Islet of Langerhans (tissue), 1 donor: ENCODE measurements around the gene GAB2.
"Not testable (repeated sequence)": the region's sequence is repeated elsewhere in the genome, so short reads cannot be mapped to it uniquely, and the experiment has no call there.

Experiments used
- FAIRE-seq: peaks from one replicate; lab custom pipeline; 2011; peaks lifted over from hg19 to GRCh38; lab: Jason Lieb, UNC

GAB2 gene

GRCh38 chr11:78312712-78313111, 104.9 kb downstream of the GAB2 start:
- FAIRE-seq: no peak

GRCh38 chr11:78311702-78312371, 105.8 kb downstream of the GAB2 start:
- no peak for FAIRE-seq

DNA sequence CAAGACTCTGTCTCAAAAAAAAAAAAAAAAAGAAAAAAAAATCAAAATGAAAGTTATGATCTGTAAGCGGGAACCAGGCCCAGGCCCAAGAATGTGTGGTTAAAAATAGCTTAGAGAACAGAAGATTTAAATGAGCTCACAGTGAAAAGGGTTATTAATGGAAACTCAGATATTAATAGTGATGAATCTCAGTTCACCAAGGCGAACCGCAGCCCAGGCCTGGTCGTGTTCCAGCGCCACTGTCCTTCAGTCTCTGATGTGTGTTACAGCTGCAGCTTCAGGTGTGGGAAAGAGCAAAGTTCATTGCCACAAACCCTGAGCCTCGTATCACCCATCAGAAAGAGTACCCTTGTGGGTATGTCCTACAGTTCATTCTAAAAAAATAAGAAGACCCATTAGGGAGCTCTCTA, 107.1 kb downstream of the GAB2 start:
- FAIRE-seq: no peak

DNA sequence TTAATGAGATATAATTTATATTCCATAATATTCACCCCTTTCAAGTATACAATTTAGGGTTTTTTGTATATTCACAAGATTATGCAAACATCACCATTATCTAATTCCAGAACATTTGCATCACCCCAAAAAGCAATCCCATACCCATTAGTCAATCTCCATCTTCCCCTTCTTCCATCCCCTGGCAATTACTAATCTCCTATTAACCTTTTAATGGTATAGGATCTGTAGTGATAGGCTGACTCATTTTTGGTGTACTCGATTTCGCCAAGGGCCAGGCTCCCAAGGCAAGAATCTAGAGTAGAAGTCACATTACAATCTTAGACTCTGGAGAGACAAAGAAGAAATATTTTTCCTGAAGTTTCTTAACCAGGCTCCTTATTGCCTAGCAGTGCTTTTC, 113.4 kb downstream of the GAB2 start:
- FAIRE-seq: no peak

- FAIRE-seq: no peak
Measured at GRCh38 chr11:78300108-78300839, 117.3 kb downstream of the GAB2 start.

- FAIRE-seq: no peak
Measured at GRCh38 chr11:78299000-78299710, 118.5 kb downstream of the GAB2 start.

DNA sequence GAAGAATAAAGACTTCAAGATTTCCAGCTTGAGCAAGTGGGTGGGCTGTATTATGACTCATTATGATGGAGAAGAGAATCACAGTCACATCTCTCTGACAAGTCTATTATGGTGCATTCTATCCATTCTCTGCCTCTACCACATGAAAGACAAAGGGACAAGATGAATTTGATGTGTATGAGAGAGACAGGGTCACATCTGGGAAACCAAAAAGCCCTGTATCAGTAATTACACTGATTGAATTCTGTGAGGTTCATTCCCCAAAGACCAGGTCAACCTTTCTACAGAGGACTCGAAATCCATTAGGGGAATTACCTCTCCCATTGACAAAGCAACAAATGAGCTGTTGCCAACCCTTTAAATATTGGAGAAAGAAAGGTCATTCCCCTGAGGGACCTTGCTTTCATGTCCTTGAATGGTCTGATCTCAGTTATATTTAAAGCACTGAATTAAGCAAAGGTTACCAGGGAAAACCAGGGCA, 119.3 kb downstream of the GAB2 start:
- FAIRE-seq: no peak

GRCh38 chr11:78295991-78296930, 121.4 kb downstream of the GAB2 start:
- FAIRE-seq: no peak

DNA sequence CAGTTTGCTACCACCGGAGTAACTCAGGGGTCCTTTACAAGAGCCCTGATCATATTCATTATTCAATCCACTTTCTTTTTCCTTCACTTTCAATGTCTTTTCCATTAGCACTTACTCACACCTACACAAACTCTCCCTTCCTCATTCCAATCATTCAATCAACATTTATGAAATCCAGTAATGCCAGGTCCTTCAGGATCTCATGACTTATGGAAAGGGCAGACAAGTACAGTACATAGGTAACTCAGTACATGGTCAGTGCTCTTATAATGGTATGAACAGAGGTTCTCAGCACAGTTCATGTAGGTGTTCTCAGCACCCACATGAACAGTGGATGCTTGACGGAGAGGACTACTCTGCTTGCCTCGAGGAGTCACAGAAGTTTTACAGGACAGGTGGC, 122.3 kb downstream of the GAB2 start:
- FAIRE-seq: no peak

- FAIRE-seq: not testable (repeated sequence)
Measured at GRCh38 chr11:78294100-78294499, 123.5 kb downstream of the GAB2 start.

DNA sequence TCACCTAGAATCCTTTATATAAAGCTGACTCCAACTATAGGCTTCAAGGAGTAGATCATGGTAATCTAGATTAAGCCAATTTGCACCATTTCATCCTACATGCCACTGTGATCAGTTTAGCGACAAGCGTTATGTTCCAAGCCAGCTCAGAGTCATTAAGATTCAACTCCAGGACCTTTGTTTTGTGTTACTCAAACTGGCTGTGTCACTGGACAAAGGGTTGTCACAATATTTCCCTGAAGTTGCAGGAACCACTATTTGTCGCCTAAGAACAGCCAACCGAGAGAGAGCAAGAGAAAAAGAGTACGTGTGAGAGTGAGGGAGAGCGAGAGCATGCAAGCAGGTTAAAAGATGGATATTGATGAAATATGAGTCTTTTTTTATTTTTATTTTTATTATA, 124.1 kb downstream of the GAB2 start:
- no peak for FAIRE-seq

DNA sequence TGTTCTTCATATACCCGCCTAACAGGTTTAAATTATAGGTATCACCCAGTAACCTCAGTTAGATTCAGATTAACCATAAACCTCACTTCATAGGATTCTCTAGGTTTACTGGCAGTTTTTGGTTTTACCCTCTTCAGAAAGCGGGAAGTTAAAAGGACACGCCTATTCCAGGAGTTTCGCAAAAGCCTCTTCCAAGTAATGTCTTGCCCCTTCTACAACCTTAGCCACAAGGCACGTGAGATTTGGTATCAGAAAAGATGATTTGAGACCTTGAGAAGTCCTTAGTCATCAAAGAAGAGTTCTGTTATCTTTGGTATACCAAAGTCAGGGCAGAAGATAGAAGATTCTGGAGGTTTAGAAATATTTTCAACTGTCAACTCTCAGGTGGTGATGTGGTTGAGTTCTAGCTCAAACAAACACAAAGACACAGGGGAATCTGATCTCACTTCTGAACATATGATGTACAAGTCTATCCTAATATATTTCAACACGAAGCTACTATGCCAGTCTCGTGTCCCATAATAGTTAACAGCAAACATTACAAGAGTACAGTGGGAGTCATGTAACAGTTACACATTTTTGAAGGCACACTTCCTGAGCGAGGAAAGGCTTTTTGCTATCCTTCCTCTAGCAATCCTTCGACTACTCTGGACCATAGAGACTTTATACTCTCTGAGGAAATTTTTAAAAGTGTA, 125.4 kb downstream of the GAB2 start:
- FAIRE-seq: no peak

DNA sequence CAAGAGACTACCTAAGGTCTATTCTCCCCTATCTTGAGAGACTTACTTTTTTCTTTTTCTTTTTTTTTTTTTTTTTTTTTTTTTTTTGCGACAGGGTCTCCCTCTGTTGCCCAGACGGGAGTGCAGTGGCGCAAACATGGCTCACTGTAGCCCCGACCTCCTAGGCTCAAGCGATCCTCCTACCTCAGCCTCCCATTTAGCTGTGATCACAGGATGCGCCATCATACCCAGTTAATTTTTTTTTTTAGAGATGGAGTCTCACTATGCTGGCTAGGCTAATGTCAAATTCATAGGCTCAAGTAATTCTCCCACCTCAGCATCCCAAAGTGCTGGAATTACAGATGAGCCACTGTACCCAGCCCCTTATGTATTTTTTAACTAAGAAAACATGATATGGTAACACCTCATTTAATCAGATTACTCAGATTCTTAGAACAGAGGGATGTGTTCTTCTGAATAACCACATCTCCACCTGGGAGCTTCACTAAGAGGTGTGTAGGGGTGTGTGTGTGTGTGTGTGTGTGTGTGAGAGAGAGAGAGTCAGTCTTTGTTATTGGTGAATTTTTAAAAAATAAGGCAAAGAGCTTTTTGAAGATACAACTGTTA, 126.0 kb downstream of the GAB2 start:
- FAIRE-seq: no peak

DNA sequence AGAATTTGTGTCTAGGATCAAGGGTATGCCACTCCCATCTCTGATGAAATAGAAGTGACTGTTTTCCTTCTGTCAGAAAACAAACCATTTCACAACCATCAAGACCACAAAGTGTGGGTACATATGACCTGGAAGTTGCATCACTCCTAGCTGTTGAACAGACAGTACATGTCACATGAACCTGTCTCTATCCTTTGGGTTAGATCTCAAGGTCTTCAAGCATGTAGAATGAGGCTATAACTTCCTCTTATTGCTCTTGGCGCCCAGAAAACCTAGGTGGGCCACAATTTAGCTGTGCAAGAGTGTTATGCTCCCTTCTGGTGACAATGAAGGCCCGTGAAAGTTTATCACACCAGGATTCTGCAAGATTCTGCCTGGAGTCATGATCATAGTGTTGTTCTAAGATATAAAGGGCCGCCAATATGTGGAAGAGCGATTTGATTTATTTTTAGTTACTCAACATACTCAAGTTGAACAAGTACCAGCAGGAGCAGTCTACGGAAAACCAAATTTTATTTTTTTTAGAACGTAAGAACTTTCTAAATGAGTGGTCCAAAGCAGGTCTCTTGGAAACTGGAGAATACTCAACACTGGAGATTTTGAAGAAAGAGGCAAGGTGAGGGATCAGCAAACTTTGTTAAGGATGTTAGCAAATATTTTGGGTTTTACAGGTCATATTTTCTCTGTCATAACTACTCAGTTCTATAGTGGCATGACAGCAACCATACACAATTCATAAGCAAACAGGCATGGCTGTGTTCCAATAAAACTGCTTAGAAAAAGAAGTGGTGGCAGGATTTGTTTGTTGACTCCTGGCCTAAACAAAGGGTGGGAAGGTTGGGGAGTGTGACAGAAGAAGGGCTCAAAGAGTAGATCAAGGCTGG, 127.1 kb downstream of the GAB2 start:
- no peak for FAIRE-seq

- FAIRE-seq: no peak
Measured at GRCh38 chr11:78289552-78290292, 127.9 kb downstream of the GAB2 start.

DNA sequence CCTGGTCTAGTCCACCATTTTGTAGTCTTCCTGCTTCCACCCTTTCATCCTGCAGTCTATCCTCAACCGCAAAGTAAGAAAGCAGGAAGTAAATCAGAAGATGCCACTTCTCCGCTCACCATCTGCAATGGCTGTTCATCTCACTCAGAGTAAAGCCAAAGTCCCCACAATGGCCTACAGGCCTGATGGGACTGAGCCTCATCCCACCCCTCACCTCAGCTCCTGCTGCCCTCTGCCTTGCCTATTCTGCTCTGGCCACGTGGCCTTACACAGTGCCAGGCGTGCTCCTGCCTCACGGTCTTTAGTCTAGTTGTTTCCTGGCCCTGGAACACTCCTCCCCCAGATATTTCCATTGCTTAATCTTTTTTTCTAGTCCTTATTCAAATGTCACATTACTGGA, 133.4 kb downstream of the GAB2 start:
- no peak for FAIRE-seq

GRCh38 chr11:78282821-78283220, 134.8 kb downstream of the GAB2 start:
- no peak for FAIRE-seq

DNA sequence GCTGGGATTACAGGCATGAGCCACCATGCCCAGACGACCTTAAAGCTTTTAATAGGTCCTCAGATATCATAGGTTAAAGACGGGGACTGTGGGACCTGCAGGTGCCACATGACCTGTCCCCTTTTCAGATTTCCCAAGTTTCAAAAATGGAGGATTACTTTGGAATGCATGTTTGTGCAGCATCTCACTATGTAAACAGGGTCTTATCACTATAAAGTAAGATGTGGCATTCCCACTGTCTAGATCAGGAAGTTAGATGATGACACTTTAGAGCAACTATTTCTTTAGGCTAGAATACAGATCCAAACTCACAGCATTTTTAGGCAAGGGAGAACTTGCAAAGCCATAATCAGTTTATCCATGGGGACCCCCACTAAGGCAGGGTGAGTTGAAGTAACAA, 136.1 kb downstream of the GAB2 start:
- no peak for FAIRE-seq

GRCh38 chr11:78277314-78277994, 140.2 kb downstream of the GAB2 start:
- no peak for FAIRE-seq
